Skeletal muscle tissue (tissue), 4 donors: ENCODE measurements around the gene PRKD3. TPM values are rescaled to one million over a fixed set of nuclear protein-coding genes. Genes with fewer than 3 reads are reported as not detected.

ENCODE experiments used
- H3K27ac ChIP-seq: one replicate; pipeline ENCODE4 v1.7.0; 2013; ENCODE audit warnings: mild to moderate bottlenecking, low read depth, low read length, inconsistent platforms
- H3K27me3 ChIP-seq, 3 donors: one replicate each; pipeline ENCODE4 v1.7.0; 2013; ENCODE audit warnings: low read length in 3 of 3; ENCODE audit not compliant: control insufficient read depth in 3 of 3, insufficient read depth in 3 of 3
- H3K36me3 ChIP-seq, 3 donors: one replicate each; pipeline ENCODE4 v1.7.0; 2013; ENCODE audit warnings: low read length in 3 of 3; ENCODE audit not compliant: control insufficient read depth in 3 of 3, insufficient read depth in 3 of 3
- H3K4me1 ChIP-seq, 3 donors: one replicate each; pipeline ENCODE4 v1.7.0; 2013; ENCODE audit warnings: low read length in 3 of 3, mild to moderate bottlenecking in 3 of 3; ENCODE audit not compliant: control insufficient read depth in 3 of 3, insufficient read depth in 3 of 3
- H3K4me3 ChIP-seq, 3 donors: one replicate each; pipeline ENCODE4 v1.7.0; 2013; ENCODE audit warnings: low read length in 3 of 3
- H3K9ac ChIP-seq, 3 donors: one replicate each; pipeline ENCODE4 v1.7.0; 2013; ENCODE audit warnings: low read length in 3 of 3, mild to moderate bottlenecking in 3 of 3, moderate library complexity in 2 of 3, low read depth in 1 of 3
- H3K9me3 ChIP-seq, 3 donors: one replicate each; pipeline ENCODE4 v1.7.0; 2013; ENCODE audit warnings: low read length in 3 of 3; ENCODE audit not compliant: control insufficient read depth in 3 of 3
- total RNA-seq: library from RNA; depleted of rRNA; stranded (reverse); fragments of >200 nt; gene quantifications from one replicate; pipeline ENCODE4 v1.2.3, GENCODE V29; 2014
- donor health status: Osteomylitis.

Gene PRKD3
- total RNA-seq, 1 donor from 2014 or later: 48.5 TPM

GRCh38 chr2:37361216-37361815 lies 36.7 kb upstream of the PRKD3 start:
- H3K4me1 ChIP-seq: peaks cover 5 to 28% (median 21%) of the 10 kb centered on the region in 3 donors
- no peak overlapping the region for H3K4me3 ChIP-seq
- H3K27ac ChIP-seq: no peak overlapping the region
- no peaks in the 10 kb centered on the region for H3K9me3 ChIP-seq
- no peak overlapping the region for H3K9ac ChIP-seq
- no peaks in the 10 kb centered on the region for H3K36me3 ChIP-seq
- no peaks in the 10 kb centered on the region for H3K27me3 ChIP-seq

- Histone ChIP-seq H3K9ac (no peak overlapping the region), H3K9me3 (no peaks in the 10 kb centered on the region), H3K36me3 (no peaks in the 10 kb centered on the region), H3K4me1 (peaks cover 0 to 10% (median 8%) of the 10 kb centered on the region in 3 donors), H3K4me3 (no peak overlapping the region), H3K27me3 (no peaks in the 10 kb centered on the region), H3K27ac (no peak overlapping the region)
Measured at GRCh38 chr2:37358466-37358865, 33.8 kb upstream of the PRKD3 start.

DNA sequence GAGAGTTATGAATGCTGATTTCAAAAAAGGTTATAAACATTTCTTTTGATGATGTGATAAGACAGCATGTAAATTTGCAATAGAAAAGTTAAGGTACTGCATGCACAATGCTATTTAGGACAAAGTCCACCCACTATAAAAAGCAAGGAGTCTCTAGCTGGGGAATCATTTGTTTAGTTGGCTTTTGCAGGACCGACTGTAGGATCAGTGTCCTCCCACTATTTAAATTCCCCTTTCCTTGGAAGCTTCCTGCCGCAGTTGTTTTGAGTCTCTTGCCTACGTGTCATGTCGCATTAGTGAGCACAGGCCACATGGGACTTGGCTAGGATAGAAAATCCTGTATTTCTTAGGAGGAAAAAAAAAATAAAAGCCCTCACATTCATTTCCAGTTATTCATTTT lies 32.9 kb upstream of the PRKD3 start:
- Histone ChIP-seq H3K36me3 (no peaks in the 10 kb centered on the region), H3K9me3 (no peaks in the 10 kb centered on the region), H3K4me3 (no peak overlapping the region), H3K27me3 (no peaks in the 10 kb centered on the region), H3K9ac (no peak overlapping the region), H3K4me1 (peaks cover 0 to 10% (median 8%) of the 10 kb centered on the region in 3 donors), H3K27ac (no peak overlapping the region)

DNA sequence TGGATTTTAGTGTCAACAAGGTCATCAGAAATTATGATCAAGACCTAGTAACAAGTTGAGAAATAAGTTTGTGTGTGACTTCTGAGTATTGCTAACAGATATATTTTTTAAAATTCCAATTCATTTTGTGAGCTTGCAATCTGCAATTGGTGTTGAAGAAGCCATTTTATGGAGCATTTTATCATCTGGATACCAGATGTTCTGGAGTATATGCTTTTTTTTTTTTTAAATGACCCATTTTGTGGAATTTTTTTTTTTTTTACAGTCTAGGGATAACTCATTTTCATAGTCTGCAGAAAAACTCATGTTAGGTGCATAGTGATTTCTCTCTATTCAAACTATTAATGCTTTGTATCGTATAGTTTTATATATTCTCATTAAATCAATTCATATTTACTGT lies 32.4 kb upstream of the PRKD3 start:
- Histone ChIP-seq H3K27me3 (no peaks in the 10 kb centered on the region), H3K36me3 (no peaks in the 10 kb centered on the region), H3K9me3 (no peaks in the 10 kb centered on the region), H3K9ac (no peak overlapping the region), H3K27ac (no peak overlapping the region), H3K4me1 (peaks cover 0 to 9% (median 8%) of the 10 kb centered on the region in 3 donors), H3K4me3 (no peak overlapping the region)

DNA sequence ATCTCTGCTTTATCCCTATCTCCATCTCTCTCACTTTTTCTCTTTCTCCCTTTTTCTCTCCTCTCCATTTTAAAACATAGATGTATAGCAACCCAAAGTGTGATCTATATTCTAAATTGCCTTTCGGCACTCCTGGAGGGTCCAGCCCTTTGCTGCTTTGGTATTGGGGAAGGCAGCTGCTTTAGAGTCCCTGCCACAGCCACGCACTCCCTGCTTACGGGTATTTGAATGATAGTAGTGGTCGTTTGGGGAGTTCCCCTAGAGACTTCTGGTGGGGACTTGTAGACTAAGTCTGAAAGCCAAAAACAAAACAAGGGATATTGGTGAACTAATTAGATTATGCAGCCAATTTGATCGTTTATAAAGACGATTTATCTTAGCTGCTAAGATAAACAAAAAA lies 31.7 kb upstream of the PRKD3 start:
- no peak overlapping the region for H3K9ac ChIP-seq
- H3K4me3 ChIP-seq: no peak overlapping the region
- H3K36me3 ChIP-seq: no peaks in the 10 kb centered on the region
- no peak overlapping the region for H3K27ac ChIP-seq
- H3K4me1 ChIP-seq: peaks cover 0 to 2% (median under 1%) of the 10 kb centered on the region in 3 donors
- no peaks in the 10 kb centered on the region for H3K27me3 ChIP-seq
- no peaks in the 10 kb centered on the region for H3K9me3 ChIP-seq

DNA sequence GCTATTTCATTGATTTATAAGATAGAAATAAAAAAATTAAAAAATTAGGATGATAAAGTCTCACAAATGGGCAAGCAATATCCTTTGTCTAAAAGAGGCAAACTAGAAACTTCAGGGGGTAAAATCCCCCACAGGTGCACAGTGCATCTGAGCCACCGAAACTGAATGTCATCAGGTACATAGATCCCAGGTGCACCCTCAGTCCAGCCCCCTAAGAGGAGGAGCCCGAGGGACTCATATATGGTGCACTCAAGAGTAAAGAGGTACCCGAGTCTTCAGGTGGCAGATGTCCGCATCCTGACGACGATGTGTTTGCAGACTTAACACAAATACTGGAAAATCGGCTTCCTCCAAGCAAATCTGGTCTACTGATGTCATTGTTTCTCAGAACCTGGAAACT lies 31.1 kb upstream of the PRKD3 start:
- Histone ChIP-seq H3K4me3 (no peak overlapping the region), H3K27me3 (no peaks in the 10 kb centered on the region), H3K4me1 (no peaks in the 10 kb centered on the region), H3K27ac (no peak overlapping the region), H3K36me3 (no peaks in the 10 kb centered on the region), H3K9ac (no peak overlapping the region), H3K9me3 (no peaks in the 10 kb centered on the region)

DNA sequence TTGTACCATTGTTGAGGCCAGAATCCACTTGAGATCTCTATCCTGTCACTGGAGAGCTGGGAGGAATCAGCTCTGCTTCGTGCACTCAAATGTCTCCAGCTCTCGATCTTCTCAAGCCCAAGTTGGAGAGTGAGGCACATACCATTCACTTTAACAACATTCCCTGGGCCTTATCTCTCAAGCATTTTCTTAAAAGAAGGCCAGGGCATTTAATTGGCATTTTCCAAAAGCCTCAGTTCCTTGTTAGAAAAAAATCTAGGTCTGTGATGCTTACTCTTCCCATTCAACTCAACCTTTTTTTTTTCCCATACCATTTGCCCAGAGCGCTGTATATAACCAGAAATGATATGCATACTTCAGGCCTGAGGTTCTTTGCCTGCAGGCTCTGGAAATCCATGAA lies 29.9 kb upstream of the PRKD3 start:
- no peak overlapping the region for H3K27ac ChIP-seq
- no peaks in the 10 kb centered on the region for H3K36me3 ChIP-seq
- no peaks in the 10 kb centered on the region for H3K9me3 ChIP-seq
- no peak overlapping the region for H3K4me3 ChIP-seq
- peaks cover 0 to 3% (median 0%) of the 10 kb centered on the region in 3 donors for H3K4me1 ChIP-seq
- H3K9ac ChIP-seq: no peak overlapping the region
- H3K27me3 ChIP-seq: no peaks in the 10 kb centered on the region

- Histone ChIP-seq H3K4me1 (peaks cover 2 to 6% (median 2%) of the 10 kb centered on the region in 3 donors), H3K27me3 (no peaks in the 10 kb centered on the region), H3K27ac (no peak overlapping the region), H3K36me3 (no peaks in the 10 kb centered on the region), H3K4me3 (no peak overlapping the region), H3K9ac (no peak overlapping the region), H3K9me3 (no peaks in the 10 kb centered on the region)
Measured at GRCh38 chr2:37350034-37350433, 25.4 kb upstream of the PRKD3 start.

- no peak overlapping the region for H3K9ac ChIP-seq
- H3K36me3 ChIP-seq: no peaks in the 10 kb centered on the region
- H3K9me3 ChIP-seq: no peaks in the 10 kb centered on the region
- no peak overlapping the region for H3K4me3 ChIP-seq
- H3K27ac ChIP-seq: no peak overlapping the region
- H3K4me1 ChIP-seq: peaks cover 3 to 9% (median 7%) of the 10 kb centered on the region in 3 donors
- H3K27me3 ChIP-seq: no peaks in the 10 kb centered on the region
Measured at GRCh38 chr2:37349231-37349860, 24.7 kb upstream of the PRKD3 start.

- no peaks in the 10 kb centered on the region for H3K9me3 ChIP-seq
- no peaks in the 10 kb centered on the region for H3K27me3 ChIP-seq
- H3K27ac ChIP-seq: no peak overlapping the region
- H3K4me3 ChIP-seq: no peak overlapping the region
- no peaks in the 10 kb centered on the region for H3K36me3 ChIP-seq
- no peak overlapping the region for H3K9ac ChIP-seq
- peaks cover 8 to 15% (median 10%) of the 10 kb centered on the region in 3 donors for H3K4me1 ChIP-seq
Measured at GRCh38 chr2:37348155-37348554, 23.5 kb upstream of the PRKD3 start.
